Measurements from ENCODE around the gene C6orf132. TPM values are rescaled to one million over a fixed set of nuclear protein-coding genes. Genes with fewer than 3 reads are reported as not detected.

C6orf132 gene
- total RNA-seq, 1 experiment from 2014 or later: 0.15 TPM

DNA sequence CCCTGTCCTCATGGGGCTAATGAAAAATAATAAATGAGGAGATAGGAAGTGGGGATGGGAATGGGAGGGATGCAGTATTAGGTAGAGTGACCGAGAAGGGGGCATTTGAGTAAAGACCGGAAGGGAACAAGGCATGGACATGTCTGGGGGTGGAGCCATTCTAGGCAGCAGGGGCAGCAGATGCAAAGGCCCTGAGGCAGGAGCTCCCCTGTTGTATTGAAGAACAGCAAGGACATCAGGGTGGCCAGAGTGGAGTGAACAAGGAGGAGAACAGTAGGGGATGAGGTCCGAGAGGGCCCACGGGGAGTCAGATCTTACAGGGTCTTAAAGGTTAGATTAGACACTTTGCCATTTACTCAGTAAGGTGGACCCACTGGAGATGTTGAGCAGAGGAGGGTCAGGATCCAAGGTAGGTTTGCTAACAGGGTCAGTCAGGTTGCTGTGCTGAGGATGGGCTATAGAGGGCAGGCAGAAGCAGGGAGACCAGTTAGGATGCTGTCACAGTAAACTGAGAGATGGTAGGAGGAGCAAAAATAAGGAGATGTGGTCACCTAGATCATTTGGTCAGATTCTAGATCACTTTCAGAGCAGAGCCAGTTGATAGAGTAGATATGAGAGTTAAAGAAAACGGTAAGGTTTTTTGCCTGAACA lies 73.4 kb downstream of the C6orf132 start:
- no peak for TF ChIP-seq EZH2 (IDR thresholded peaks at IDR 0.05; ENCODE audit: borderline replicate concordance, low read depth, low read length, poor library complexity, severe bottlenecking)
- TF ChIP-seq, protein P1, sequence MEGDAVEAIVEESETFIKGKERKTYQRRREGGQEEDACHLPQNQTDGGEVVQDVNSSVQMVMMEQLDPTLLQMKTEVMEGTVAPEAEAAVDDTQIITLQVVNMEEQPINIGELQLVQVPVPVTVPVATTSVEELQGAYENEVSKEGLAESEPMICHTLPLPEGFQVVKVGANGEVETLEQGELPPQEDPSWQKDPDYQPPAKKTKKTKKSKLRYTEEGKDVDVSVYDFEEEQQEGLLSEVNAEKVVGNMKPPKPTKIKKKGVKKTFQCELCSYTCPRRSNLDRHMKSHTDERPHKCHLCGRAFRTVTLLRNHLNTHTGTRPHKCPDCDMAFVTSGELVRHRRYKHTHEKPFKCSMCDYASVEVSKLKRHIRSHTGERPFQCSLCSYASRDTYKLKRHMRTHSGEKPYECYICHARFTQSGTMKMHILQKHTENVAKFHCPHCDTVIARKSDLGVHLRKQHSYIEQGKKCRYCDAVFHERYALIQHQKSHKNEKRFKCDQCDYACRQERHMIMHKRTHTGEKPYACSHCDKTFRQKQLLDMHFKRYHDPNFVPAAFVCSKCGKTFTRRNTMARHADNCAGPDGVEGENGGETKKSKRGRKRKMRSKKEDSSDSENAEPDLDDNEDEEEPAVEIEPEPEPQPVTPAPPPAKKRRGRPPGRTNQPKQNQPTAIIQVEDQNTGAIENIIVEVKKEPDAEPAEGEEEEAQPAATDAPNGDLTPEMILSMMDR (conservative IDR thresholded peaks at IDR 0.05; ENCODE audit: low read depth, low read length): no peak
- POLR2A ChIA-PET (ENCODE audit: low non-redundant PET): no interaction called here
- DNase-seq (ENCODE audit: low spot score): no peak
- H3K4me3 ChIP-seq (ENCODE audit: low read depth, low read length, poor library complexity, severe bottlenecking): no peak overlapping the region
- BruUV-seq (replicated peaks): no TSS peak
- H3K4me1 ChIP-seq (ENCODE audit: insufficient read depth, low read length, poor library complexity, severe bottlenecking): no peaks in the 10 kb centered on the region
- CTCF ChIA-PET: no interaction called here
- no peak overlapping the region for H3K27ac ChIP-seq (ENCODE audit: low read depth, low read length, poor library complexity, severe bottlenecking)
- no peaks in the 10 kb centered on the region for H3K9me3 ChIP-seq (ENCODE audit: low read depth, low read length, poor library complexity, severe bottlenecking)
- intact Hi-C loops (cut with micrococcal nuclease; ENCODE audit: unreplicated experiment): no loop called here
- peaks cover 16% of the 10 kb centered on the region for H3K36me3 ChIP-seq (ENCODE audit: insufficient read depth, low read length, poor library complexity, severe bottlenecking)
- no peaks in the 10 kb centered on the region for H3K27me3 ChIP-seq (replicated peaks; ENCODE audit: insufficient read depth, low read depth, low read length, poor library complexity)

DNA sequence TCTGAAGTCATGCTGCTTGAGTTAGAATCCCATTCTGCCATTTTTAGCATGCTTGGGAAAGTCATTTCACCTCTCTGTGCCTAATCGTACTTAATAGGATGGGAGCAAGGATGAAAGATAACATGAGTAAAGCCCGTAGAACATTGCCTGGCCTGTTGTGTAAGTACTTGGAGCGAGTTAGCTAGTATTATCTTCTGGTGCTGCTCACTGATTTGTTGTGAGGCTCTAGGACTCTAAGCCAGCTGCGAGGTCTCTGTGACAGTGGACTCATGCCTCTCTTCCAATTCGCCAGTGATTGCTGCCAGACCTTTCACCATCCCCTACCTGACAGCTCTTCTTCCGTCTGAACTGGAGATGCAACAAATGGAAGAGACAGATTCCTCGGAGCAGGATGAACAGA lies 74.2 kb downstream of the C6orf132 start:
- ChIA-PET CTCF (interaction anchor here (0.7 kb wide), 1 partner anchor 319 kb away, joined by 6 read pairs; no protein-coding TSS in a partner anchor), POLR2A (ENCODE audit: low non-redundant PET) (no interaction called here)
- BruUV-seq (replicated peaks): no TSS peak
- Histone ChIP-seq H3K27ac (ENCODE audit: low read depth, low read length, poor library complexity, severe bottlenecking) (no peak overlapping the region), H3K4me1 (ENCODE audit: insufficient read depth, low read length, poor library complexity, severe bottlenecking) (no peaks in the 10 kb centered on the region), H3K9me3 (ENCODE audit: low read depth, low read length, poor library complexity, severe bottlenecking) (no peaks in the 10 kb centered on the region), H3K27me3 (replicated peaks; ENCODE audit: insufficient read depth, low read depth, low read length, poor library complexity) (no peaks in the 10 kb centered on the region), H3K4me3 (ENCODE audit: low read depth, low read length, poor library complexity, severe bottlenecking) (no peak overlapping the region), H3K36me3 (ENCODE audit: insufficient read depth, low read length, poor library complexity, severe bottlenecking) (peaks cover 16% of the 10 kb centered on the region)
- DNase-seq (ENCODE audit: low spot score): no peak
- TF ChIP-seq EZH2 (IDR thresholded peaks at IDR 0.05; ENCODE audit: borderline replicate concordance, low read depth, low read length, poor library complexity, severe bottlenecking): no peak
- TF ChIP-seq, protein P1 (conservative IDR thresholded peaks at IDR 0.05; ENCODE audit: low read depth, low read length): no peak
- intact Hi-C loops (cut with micrococcal nuclease; ENCODE audit: unreplicated experiment): no loop called here

DNA sequence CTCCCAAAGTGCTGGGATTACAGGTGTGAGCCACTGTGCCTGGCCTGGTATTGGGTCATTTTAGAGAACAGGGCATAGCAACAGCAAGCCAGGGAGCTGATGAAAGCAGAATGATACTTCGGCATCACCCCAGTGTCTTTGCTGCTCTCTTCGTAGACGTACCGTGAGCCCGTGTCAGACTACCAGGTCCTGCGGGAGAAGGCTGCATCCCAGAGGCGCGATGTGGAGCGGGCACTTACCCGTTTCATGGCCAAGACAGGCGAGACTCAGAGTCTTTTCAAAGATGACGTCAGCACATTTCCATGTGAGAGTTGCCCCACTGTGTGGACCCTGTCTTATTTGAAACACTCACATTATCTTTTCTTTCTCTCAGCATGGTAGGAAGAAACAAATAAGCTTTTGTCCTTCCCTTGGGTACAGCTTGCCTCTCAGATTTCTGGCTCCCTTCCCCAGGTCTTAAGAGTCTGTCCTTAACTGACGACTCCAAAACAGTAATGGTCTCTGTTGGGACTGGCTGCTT lies 76.2 kb downstream of the C6orf132 start:
- H3K27ac ChIP-seq (ENCODE audit: low read depth, low read length, poor library complexity, severe bottlenecking): no peak overlapping the region
- no peaks in the 10 kb centered on the region for H3K27me3 ChIP-seq (replicated peaks; ENCODE audit: insufficient read depth, low read depth, low read length, poor library complexity)
- no TSS peak for BruUV-seq (replicated peaks)
- no peak overlapping the region for H3K4me3 ChIP-seq (ENCODE audit: low read depth, low read length, poor library complexity, severe bottlenecking)
- H3K9me3 ChIP-seq (ENCODE audit: low read depth, low read length, poor library complexity, severe bottlenecking): no peaks in the 10 kb centered on the region
- TF ChIP-seq, protein P1 (conservative IDR thresholded peaks at IDR 0.05; ENCODE audit: low read depth, low read length): no peak
- no peak for TF ChIP-seq EZH2 (IDR thresholded peaks at IDR 0.05; ENCODE audit: borderline replicate concordance, low read depth, low read length, poor library complexity, severe bottlenecking)
- ChIA-PET POLR2A (ENCODE audit: low non-redundant PET) (no interaction called here), CTCF (no interaction called here)
- H3K4me1 ChIP-seq (ENCODE audit: insufficient read depth, low read length, poor library complexity, severe bottlenecking): no peaks in the 10 kb centered on the region
- peaks cover 22% of the 10 kb centered on the region for H3K36me3 ChIP-seq (ENCODE audit: insufficient read depth, low read length, poor library complexity, severe bottlenecking)
- DNase-seq (ENCODE audit: low spot score): no peak
- intact Hi-C loops (cut with micrococcal nuclease; ENCODE audit: unreplicated experiment): no loop called here
